Measurements from ENCODE around the gene MRGPRE.

MRGPRE gene

GRCh38 chr11:3221408-3222002, 10.7 kb downstream of the MRGPRE start:
- Histone ChIP-seq H3K9me3 (ENCODE audit: control insufficient read depth in 5 of 5, low read length in 5 of 5) (no peaks in the 10 kb centered on the region), H3K36me3 (ENCODE audit: control insufficient read depth in 5 of 5, insufficient read depth in 5 of 5, low read length in 5 of 5) (no peaks in the 10 kb centered on the region), H3K27ac (ENCODE audit: low read depth, low read length) (no peak overlapping the region), H3K27me3 (ENCODE audit: control insufficient read depth in 5 of 5, insufficient read depth in 4 of 5, low read length in 5 of 5) (peaks cover 31 to 72% (median 52%) of the 10 kb centered on the region in 5 donors), H3K4me1 (ENCODE audit: control insufficient read depth in 5 of 5, insufficient read depth in 5 of 5, low read length in 5 of 5) (peaks cover 0 to 15% (median 3%) of the 10 kb centered on the region in 5 donors), H3K4me3 (ENCODE audit: low read depth in 1 of 5, low read length in 5 of 5) (no peak overlapping the region), H3K9ac (ENCODE audit: low read length in 5 of 5) (no peak overlapping the region)

GRCh38 chr11:3220521-3221407, 11.5 kb downstream of the MRGPRE start:
- H3K27me3 ChIP-seq (ENCODE audit: control insufficient read depth in 5 of 5, insufficient read depth in 4 of 5, low read length in 5 of 5) = peaks cover 35 to 75% (median 57%) of the 10 kb centered on the region in 5 donors
- H3K9ac ChIP-seq (ENCODE audit: low read length in 5 of 5) = no peak overlapping the region
- H3K27ac ChIP-seq (ENCODE audit: low read depth, low read length) = no peak overlapping the region
- no peak overlapping the region for H3K4me3 ChIP-seq (ENCODE audit: low read depth in 1 of 5, low read length in 5 of 5)
- H3K36me3 ChIP-seq (ENCODE audit: control insufficient read depth in 5 of 5, insufficient read depth in 5 of 5, low read length in 5 of 5) = no peaks in the 10 kb centered on the region
- H3K4me1 ChIP-seq (ENCODE audit: control insufficient read depth in 5 of 5, insufficient read depth in 5 of 5, low read length in 5 of 5) = peaks cover 0 to 11% (median 3%) of the 10 kb centered on the region in 5 donors
- no peaks in the 10 kb centered on the region for H3K9me3 ChIP-seq (ENCODE audit: control insufficient read depth in 5 of 5, low read length in 5 of 5)

GRCh38 chr11:3220101-3220500, 12.1 kb downstream of the MRGPRE start:
- H3K9me3 ChIP-seq (ENCODE audit: control insufficient read depth in 5 of 5, low read length in 5 of 5) = no peaks in the 10 kb centered on the region
- no peaks in the 10 kb centered on the region for H3K36me3 ChIP-seq (ENCODE audit: control insufficient read depth in 5 of 5, insufficient read depth in 5 of 5, low read length in 5 of 5)
- H3K4me3 ChIP-seq (ENCODE audit: low read depth in 1 of 5, low read length in 5 of 5) = no peak overlapping the region
- peaks cover 0 to 11% (median 3%) of the 10 kb centered on the region in 5 donors for H3K4me1 ChIP-seq (ENCODE audit: control insufficient read depth in 5 of 5, insufficient read depth in 5 of 5, low read length in 5 of 5)
- no peak overlapping the region for H3K27ac ChIP-seq (ENCODE audit: low read depth, low read length)
- H3K27me3 ChIP-seq (ENCODE audit: control insufficient read depth in 5 of 5, insufficient read depth in 4 of 5, low read length in 5 of 5) = peaks cover 38 to 76% (median 63%) of the 10 kb centered on the region in 5 donors
- no peak overlapping the region for H3K9ac ChIP-seq (ENCODE audit: low read length in 5 of 5)

- Histone ChIP-seq H3K27ac (ENCODE audit: low read depth, low read length) (no peak overlapping the region), H3K4me1 (ENCODE audit: control insufficient read depth in 5 of 5, insufficient read depth in 5 of 5, low read length in 5 of 5) (peaks cover 0 to 11% (median 3%) of the 10 kb centered on the region in 5 donors), H3K9ac (ENCODE audit: low read length in 5 of 5) (no peak overlapping the region), H3K27me3 (ENCODE audit: control insufficient read depth in 5 of 5, insufficient read depth in 4 of 5, low read length in 5 of 5) (peaks cover 42 to 78% (median 62%) of the 10 kb centered on the region in 5 donors), H3K4me3 (ENCODE audit: low read depth in 1 of 5, low read length in 5 of 5) (no peak overlapping the region), H3K36me3 (ENCODE audit: control insufficient read depth in 5 of 5, insufficient read depth in 5 of 5, low read length in 5 of 5) (no peaks in the 10 kb centered on the region), H3K9me3 (ENCODE audit: control insufficient read depth in 5 of 5, low read length in 5 of 5) (no peaks in the 10 kb centered on the region)
These were observed 12.8 kb downstream of the MRGPRE start for GRCh38 chr11:3219281-3219892.

GRCh38 chr11:3218483-3219280, 13.5 kb downstream of the MRGPRE start, which contains the start of gene MRGPRG:
Gene MRGPRG, minus strand, starts transcription at chr11:3218813. Its CDS starts 0 bp downstream, at chr11:3218813.
- no peak within 1 kb of the TSS for H3K27ac ChIP-seq (ENCODE audit: low read depth, low read length)
- H3K4me3 ChIP-seq (ENCODE audit: low read depth in 1 of 5, low read length in 5 of 5) = no peak within 1 kb of the TSS
- no peaks in the 10 kb centered on the region for H3K9me3 ChIP-seq (ENCODE audit: control insufficient read depth in 5 of 5, low read length in 5 of 5)
- no peaks in the 10 kb centered on the region for H3K36me3 ChIP-seq (ENCODE audit: control insufficient read depth in 5 of 5, insufficient read depth in 5 of 5, low read length in 5 of 5)
- peaks cover 0 to 11% (median 3%) of the 10 kb centered on the region in 5 donors for H3K4me1 ChIP-seq (ENCODE audit: control insufficient read depth in 5 of 5, insufficient read depth in 5 of 5, low read length in 5 of 5)
- H3K27me3 ChIP-seq (ENCODE audit: control insufficient read depth in 5 of 5, insufficient read depth in 4 of 5, low read length in 5 of 5) = peaks cover 43 to 73% (median 59%) of the 10 kb centered on the region in 5 donors
- no peak within 1 kb of the TSS for H3K9ac ChIP-seq (ENCODE audit: low read length in 5 of 5)

- H3K9me3 ChIP-seq (ENCODE audit: control insufficient read depth in 5 of 5, low read length in 5 of 5) = no peaks in the 10 kb centered on the region
- peaks cover 41 to 71% (median 53%) of the 10 kb centered on the region in 5 donors for H3K27me3 ChIP-seq (ENCODE audit: control insufficient read depth in 5 of 5, insufficient read depth in 4 of 5, low read length in 5 of 5)
- H3K36me3 ChIP-seq (ENCODE audit: control insufficient read depth in 5 of 5, insufficient read depth in 5 of 5, low read length in 5 of 5) = no peaks in the 10 kb centered on the region
- no peak overlapping the region for H3K4me3 ChIP-seq (ENCODE audit: low read depth in 1 of 5, low read length in 5 of 5)
- H3K9ac ChIP-seq (ENCODE audit: low read length in 5 of 5) = no peak overlapping the region
- no peak overlapping the region for H3K27ac ChIP-seq (ENCODE audit: low read depth, low read length)
- peaks cover 0 to 11% (median 3%) of the 10 kb centered on the region in 5 donors for H3K4me1 ChIP-seq (ENCODE audit: control insufficient read depth in 5 of 5, insufficient read depth in 5 of 5, low read length in 5 of 5)
These were observed 14.3 kb downstream of the MRGPRE start for GRCh38 chr11:3217818-3218482.

- Histone ChIP-seq H3K27me3 (ENCODE audit: control insufficient read depth in 5 of 5, insufficient read depth in 4 of 5, low read length in 5 of 5) (peaks cover 28 to 56% (median 40%) of the 10 kb centered on the region in 5 donors), H3K27ac (ENCODE audit: low read depth, low read length) (no peak overlapping the region)
These were observed 16.1 kb downstream of the MRGPRE start for GRCh38 chr11:3216027-3216525.

GRCh38 chr11:3215346-3216026, 16.7 kb downstream of the MRGPRE start:
- no peak overlapping the region for H3K9ac ChIP-seq (ENCODE audit: low read length in 5 of 5)
- H3K9me3 ChIP-seq (ENCODE audit: control insufficient read depth in 5 of 5, low read length in 5 of 5) = peaks cover 0 to 14% (median 0%) of the 10 kb centered on the region in 5 donors
- H3K27ac ChIP-seq (ENCODE audit: low read depth, low read length) = no peak overlapping the region
- no peaks in the 10 kb centered on the region for H3K36me3 ChIP-seq (ENCODE audit: control insufficient read depth in 5 of 5, insufficient read depth in 5 of 5, low read length in 5 of 5)
- H3K27me3 ChIP-seq (ENCODE audit: control insufficient read depth in 5 of 5, insufficient read depth in 4 of 5, low read length in 5 of 5) = peaks cover 26 to 50% (median 35%) of the 10 kb centered on the region in 5 donors
- H3K4me1 ChIP-seq (ENCODE audit: control insufficient read depth in 5 of 5, insufficient read depth in 5 of 5, low read length in 5 of 5) = no peaks in the 10 kb centered on the region
- H3K4me3 ChIP-seq (ENCODE audit: low read depth in 1 of 5, low read length in 5 of 5) = no peak overlapping the region

More at GRCh38 chr11:3216027-3216525, 16.1 kb downstream of the MRGPRE start:
- Histone ChIP-seq H3K4me3 (ENCODE audit: low read depth in 1 of 5, low read length in 5 of 5) (no peak overlapping the region), H3K36me3 (ENCODE audit: control insufficient read depth in 5 of 5, insufficient read depth in 5 of 5, low read length in 5 of 5) (no peaks in the 10 kb centered on the region), H3K9me3 (ENCODE audit: control insufficient read depth in 5 of 5, low read length in 5 of 5) (peaks cover 0 to 9% (median 0%) of the 10 kb centered on the region in 5 donors), H3K9ac (ENCODE audit: low read length in 5 of 5) (no peak overlapping the region), H3K4me1 (ENCODE audit: control insufficient read depth in 5 of 5, insufficient read depth in 5 of 5, low read length in 5 of 5) (peaks cover 0 to 6% (median 3%) of the 10 kb centered on the region in 5 donors)

Data from subcutaneous abdominal adipose tissue (tissue), 5 donors.